Stimulated activated CD4-positive, alpha-beta T cell treated with anti-CD3 and anti-CD28 coated beads, Interleukin-15, amount 100 ng/mL, for 24 hours (primary cell): ENCODE measurements around the gene KIRREL3.

Experiments used
- DNase-seq: peaks from one replicate; pipeline ENCODE4 v3.0.0-alpha.2; 2020

The KIRREL3 gene

GRCh38 chr11:126479178-126479930 lies 521.2 kb downstream of the KIRREL3 start:
- DNase-seq, result no peak

DNA sequence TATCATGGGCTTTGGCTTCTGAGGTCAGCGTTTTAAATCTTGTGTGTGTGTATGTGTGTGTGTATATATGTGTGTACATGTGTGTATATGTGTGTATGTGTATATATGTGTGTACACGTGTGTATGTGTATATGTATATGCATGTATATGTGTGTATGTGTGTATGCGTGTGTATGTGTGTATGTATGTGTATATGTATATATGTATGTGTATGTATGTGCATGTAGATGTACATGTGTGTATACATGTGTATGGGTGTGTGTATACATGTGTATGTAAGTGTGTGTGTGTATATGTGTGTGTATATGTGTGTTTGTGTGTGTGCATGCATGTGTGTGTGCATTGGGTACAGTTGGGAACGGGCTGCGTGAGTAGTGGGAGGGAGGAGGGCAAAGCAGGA lies 522.1 kb downstream of the KIRREL3 start:
- DNase-seq, result no peak

GRCh38 chr11:126477535-126478305 lies 522.9 kb downstream of the KIRREL3 start:
- DNase-seq, result peak; percentile 17

DNA sequence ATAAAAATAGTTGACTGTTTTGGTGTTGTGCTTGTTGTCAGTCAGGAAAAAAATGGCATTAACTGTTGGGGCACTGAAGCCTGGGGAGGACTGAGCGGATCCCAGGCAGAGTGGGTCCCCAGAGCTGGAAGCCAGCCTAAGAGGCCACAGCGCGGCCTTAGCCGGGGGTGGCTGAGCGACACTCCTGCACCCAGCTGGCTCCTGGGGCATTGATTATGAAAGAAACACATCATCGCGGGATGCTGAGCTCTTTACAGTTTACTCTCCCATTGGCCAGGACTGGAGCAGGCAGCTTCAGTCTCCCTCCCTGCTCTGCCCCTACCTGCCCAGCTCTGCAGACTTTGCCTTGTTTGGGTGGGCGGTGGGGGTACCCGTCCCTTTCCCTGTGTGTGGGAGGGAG lies 523.6 kb downstream of the KIRREL3 start:
- no peak for DNase-seq

DNA sequence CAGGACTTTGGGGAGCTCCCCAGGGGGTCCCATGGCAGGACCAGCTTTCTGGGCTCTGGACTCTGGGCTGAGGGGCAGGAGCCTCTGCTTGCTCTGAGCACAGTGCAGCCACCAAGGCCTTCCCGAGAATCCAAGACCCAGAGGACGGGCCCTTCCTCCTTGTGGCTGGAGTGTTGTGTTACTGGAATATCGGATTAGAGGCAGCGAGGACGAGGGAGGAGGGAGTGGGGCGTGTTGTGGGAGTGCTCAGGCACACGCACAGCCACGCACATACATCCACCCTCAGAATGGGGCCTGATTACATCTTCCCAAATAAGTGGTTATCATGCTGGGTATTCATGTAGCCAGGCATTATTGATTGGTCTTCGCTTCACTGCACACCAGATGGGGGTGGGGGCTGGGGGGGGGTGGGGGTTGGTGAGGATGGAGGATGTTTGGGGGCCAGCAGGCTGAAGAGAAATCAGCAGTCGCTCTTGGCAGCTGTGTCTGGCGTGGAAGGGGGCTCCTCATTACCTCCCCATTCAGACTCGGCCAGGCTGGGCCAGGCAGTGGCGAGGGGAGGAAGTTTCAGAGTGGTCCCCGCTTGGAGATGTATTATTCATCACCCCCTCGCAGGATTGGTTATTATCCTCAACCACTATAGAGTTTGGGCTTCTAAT lies 524.2 kb downstream of the KIRREL3 start:
- no peak for DNase-seq

GRCh38 chr11:126475014-126475991 lies 525.3 kb downstream of the KIRREL3 start:
- no peak for DNase-seq

GRCh38 chr11:126474220-126474619 lies 526.4 kb downstream of the KIRREL3 start:
- DNase-seq, result no peak

DNA sequence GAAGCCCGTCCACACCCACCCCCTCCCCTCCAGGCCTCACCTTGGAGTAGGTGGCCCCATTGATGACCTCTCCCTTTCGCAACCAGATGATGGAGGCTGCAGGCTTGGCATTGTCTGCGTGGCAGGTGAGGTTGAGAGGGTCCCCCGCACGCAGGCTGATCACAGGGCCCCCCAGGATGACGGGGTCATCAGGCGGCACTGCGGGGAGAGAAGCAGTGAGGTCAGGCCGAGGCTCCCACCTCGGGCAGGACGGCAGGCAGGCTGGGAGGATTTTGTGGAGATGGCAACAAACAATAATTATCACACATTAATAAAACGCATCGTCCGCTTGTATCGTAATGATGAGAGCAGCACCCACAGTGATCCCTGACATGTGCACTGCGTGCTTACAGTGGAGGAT lies 527.3 kb downstream of the KIRREL3 start:
- DNase-seq, result no peak

- DNase-seq, result no peak
Measured at GRCh38 chr11:126469311-126469710, 531.3 kb downstream of the KIRREL3 start.

DNA sequence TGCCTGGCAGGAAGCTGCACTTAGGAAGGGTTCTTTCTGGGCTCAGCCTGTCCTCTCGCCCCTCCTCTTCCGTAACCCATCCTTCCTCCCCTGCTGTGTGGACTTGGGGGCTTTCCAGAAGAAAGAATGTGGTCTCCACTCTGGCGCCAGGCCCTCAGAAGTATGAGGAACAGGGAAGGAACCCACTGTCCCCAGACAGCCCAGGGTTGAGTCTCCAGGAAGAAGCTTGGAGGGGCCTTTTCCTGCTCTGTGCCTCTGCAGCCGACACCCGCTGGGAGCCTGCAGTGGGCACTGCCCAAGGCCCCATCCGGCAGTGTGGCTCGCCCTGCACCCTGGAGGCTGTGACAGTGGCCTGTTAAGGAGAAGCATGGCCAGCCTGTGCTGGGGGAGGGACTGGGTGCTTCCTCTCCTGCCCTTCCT lies 532.5 kb downstream of the KIRREL3 start:
- DNase-seq, result no peak

DNA sequence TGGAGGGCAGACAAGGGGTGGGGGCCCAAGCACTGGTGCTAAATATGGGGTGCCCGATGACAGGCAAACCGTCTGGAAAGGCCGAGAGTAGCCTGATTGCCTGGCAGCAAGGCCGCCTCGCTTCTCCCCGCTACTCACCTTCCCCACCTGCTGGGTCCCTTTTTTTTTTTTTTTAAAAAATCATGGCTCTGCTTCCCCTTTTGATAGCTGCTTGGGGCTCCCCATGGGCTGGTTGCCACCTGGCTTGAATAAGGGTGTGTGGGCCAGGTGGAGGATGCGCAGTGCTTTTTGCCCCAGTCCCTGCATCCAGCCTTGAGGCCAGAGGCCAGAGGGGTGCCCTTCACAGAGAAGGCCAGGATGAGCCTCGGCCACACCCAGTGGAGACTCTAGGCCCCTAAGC lies 533.1 kb downstream of the KIRREL3 start:
- DNase-seq, result no peak

DNA sequence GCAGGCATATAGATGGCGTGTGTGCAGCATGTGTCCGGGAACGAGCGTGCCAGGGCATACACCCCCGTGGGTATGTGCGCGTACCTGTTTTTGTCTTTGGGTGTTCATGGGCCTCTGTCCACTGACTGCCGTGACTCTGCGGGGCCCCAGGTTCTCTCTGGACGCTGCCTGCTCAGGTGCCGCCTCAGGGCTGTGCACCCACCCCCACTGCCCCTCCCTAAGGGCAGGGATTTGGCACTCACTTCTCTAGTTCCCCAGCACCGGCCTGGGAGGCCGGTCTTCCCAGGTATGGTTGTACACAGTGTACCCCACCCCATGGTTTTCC lies 533.6 kb downstream of the KIRREL3 start:
- no peak for DNase-seq

DNA sequence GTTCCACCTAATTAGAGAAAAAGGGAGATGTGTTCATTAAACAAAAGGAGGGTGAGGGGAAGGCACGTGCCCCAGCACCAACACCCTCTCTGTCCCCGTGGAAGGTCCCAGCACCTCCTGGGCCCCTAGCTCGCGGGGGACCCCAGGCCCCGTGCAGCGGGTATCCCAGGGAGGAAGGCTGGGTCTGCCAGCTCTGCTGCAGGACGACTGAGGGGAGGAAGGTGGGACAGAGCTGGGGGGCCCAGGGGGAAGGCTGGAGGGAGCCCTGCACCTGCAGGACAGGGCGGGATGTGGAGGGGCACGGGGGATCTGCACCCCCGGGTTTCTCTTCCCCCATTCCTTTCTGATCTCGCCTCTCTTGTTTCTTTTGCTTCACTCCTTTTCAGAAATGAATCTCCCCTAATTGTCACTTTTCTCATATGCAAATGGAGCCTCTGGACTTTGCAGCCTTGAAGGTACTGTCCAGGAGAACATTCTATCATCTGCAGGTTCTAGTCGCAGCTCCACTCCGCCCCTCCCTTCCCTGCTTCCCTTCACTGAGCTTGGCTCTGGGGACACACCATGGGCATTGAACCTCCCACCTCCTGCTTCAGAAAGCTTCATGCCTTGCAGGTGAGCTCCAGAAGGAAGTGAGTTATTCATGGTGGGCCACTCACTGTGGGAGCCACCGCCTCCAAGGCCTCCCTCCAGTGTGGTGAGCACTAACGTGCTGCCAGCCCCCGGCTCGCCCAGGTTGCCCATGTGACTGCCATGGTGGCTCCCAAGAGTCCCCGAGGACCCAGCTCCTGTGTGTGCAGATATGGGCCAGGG lies 534.1 kb downstream of the KIRREL3 start:
- no peak for DNase-seq

DNA sequence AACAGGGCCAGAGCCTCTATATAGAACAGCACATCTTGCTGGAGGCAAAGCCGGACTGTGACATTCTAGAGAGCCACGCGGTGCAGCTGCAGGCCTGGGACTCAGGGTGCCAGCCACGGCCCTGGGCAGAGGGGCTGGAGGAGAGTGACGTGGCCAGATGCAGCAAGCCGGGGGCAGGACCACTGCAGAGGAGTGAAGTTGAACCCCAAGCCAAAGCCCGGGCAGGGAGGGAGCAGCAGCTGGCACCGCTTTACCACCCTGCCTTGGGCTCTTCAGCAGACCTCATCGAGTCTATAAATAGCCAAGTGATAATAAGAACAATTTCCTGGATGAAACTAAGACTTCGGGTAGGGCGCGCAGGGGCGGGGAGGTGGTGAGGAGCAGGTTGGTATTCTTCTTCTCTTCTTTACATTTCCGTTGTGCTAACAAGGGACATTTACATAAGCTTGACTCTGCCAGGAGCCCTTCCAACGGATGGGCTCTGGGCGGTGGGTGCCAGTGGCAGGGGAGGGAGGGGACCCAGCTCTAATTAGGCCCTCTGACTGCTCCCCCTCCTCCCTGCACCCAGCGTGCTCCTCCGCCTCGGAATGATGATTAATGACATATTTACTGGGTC lies 534.9 kb downstream of the KIRREL3 start:
- DNase-seq, result peak; percentile 33

GRCh38 chr11:126464796-126465195 lies 535.8 kb downstream of the KIRREL3 start:
- no peak for DNase-seq

GRCh38 chr11:126462422-126462821 lies 538.1 kb downstream of the KIRREL3 start:
- DNase-seq, result no peak

- no peak for DNase-seq
Measured at GRCh38 chr11:126461996-126462395, 538.6 kb downstream of the KIRREL3 start.

- DNase-seq, result no peak
Measured at GRCh38 chr11:126461096-126461440, 539.5 kb downstream of the KIRREL3 start.

DNA sequence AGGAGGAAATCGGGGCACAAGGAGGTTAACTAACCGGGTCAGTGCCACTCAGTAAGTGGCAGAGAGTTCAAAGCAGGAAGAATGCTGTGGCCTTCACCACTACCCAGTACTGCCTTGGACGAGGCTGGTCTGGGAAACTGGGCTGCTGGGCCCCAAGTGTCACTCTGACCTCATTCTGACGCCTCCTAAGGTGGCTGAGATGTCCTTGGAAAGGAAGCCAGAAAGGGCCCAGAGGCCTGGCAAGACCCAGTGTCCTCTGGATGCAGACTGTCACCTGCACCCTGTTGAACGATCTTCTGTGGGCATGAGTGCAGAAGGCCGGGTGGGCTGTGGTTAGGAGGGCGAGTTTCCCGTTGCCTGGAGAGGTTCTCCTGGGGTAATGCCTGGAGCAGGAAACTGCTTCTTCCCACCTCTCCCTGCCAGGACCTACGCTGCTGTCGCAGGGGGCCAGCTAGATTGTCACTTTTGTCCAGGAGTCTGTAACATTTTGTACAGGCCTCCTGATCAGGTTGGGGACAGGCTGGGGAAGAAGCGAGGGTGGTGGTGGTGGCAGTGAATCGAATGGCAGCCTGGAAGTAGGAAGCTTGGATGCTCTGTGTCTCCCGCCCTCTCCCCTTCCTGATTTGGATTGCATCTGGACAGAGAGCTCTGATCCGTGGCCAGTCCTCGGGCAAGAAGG lies 540.0 kb downstream of the KIRREL3 start:
- DNase-seq, result no peak

- no peak for DNase-seq
Measured at GRCh38 chr11:126459691-126460281, 540.8 kb downstream of the KIRREL3 start.

- no peak for DNase-seq
Measured at GRCh38 chr11:126457817-126458216, 542.8 kb downstream of the KIRREL3 start.
